GM23338 (cell line): ENCODE measurements around the gene SH3GL2. TPM values are rescaled to one million over a fixed set of nuclear protein-coding genes. Genes with fewer than 3 reads are reported as not detected.

Experiments
- ATAC-seq: fragments of 200-7000 bp; cut with Tn5 transposase; 3 replicates; pipeline ENCODE4 v1.9.1; 2020
- DNase-seq: peaks from one replicate; pipeline ENCODE4 v3.0.0-alpha.2; 2015; ENCODE audit warnings: low spot score
- H2AFZ ChIP-seq: fragments of 200-600 bp; sonication (generic); 2 replicates; pipeline ENCODE4 v1.8.0; 2016; ENCODE audit warnings: antibody characterized with exemption, mild to moderate bottlenecking, moderate library complexity
- H3F3A ChIP-seq: fragments of 200-600 bp; sonication (generic); replicated peaks from 2 replicates; pipeline ENCODE4 v1.8.0; 2017; ENCODE audit warnings: antibody characterized with exemption, mixed run types, low read depth
- H3K27ac ChIP-seq: fragments of 200-600 bp; sonication (generic); 2 replicates; pipeline ENCODE4 v1.6.1; 2016; ENCODE audit warnings: low read depth
- H3K27me3 ChIP-seq: fragments of 200-600 bp; sonication (generic); 2 replicates; pipeline ENCODE4 v1.8.0; 2016; ENCODE audit warnings: mild to moderate bottlenecking, mixed run types, moderate library complexity; ENCODE audit not compliant: insufficient read depth
- H3K36me3 ChIP-seq: fragments of 200-600 bp; sonication (generic); 2 replicates; pipeline ENCODE4 v1.8.0; 2016; ENCODE audit warnings: mild to moderate bottlenecking; ENCODE audit not compliant: insufficient read depth
- H3K4me1 ChIP-seq: fragments of 200-600 bp; sonication (generic); 2 replicates; pipeline ENCODE4 v1.8.0; 2016; ENCODE audit warnings: mild to moderate bottlenecking, moderate library complexity; ENCODE audit not compliant: insufficient read depth
- H3K4me2 ChIP-seq: fragments of 200-600 bp; sonication (generic); 2 replicates; pipeline ENCODE4 v1.7.1; 2017; ENCODE audit warnings: mixed run types
- H3K4me3 ChIP-seq: fragments of 200-600 bp; sonication (generic); 2 replicates; pipeline ENCODE4 v1.6.1; 2016; ENCODE audit warnings: mixed run types
- H3K79me2 ChIP-seq: fragments of 200-600 bp; sonication (generic); replicated peaks from 2 replicates; pipeline ENCODE4 v1.8.0; 2017; ENCODE audit warnings: mild to moderate bottlenecking; ENCODE audit not compliant: insufficient read depth
- H3K9me2 ChIP-seq: fragments of 200-600 bp; sonication (generic); 2 replicates; pipeline ENCODE4 v1.8.0; 2017; ENCODE audit not compliant: insufficient read depth
- H4K20me1 ChIP-seq: fragments of 200-600 bp; sonication (generic); replicated peaks from 2 replicates; pipeline ENCODE4 v1.8.0; 2017; ENCODE audit warnings: mild to moderate bottlenecking; ENCODE audit not compliant: insufficient read depth
- H3K27ac Mint-ChIP-seq: 2 replicates; pipeline ENCODE4 v1.8.0; 2020; ENCODE audit warnings: inconsistent platforms, mild to moderate bottlenecking, moderate library complexity, mixed read lengths
- H3K27me3 Mint-ChIP-seq: 3 replicates; pipeline ENCODE4 v1.8.0; 2022; ENCODE audit warnings: low read depth, mild to moderate bottlenecking, moderate library complexity, mixed read lengths, inconsistent platforms; ENCODE audit not compliant: insufficient read depth, poor library complexity
- H3K36me3 Mint-ChIP-seq: 3 replicates; pipeline ENCODE4 v1.8.0; 2021; ENCODE audit warnings: low read depth, mild to moderate bottlenecking, inconsistent platforms, moderate library complexity, mixed read lengths
- H3K4me1 Mint-ChIP-seq: 3 replicates; pipeline ENCODE4 v1.8.0; 2020; ENCODE audit warnings: mild to moderate bottlenecking, inconsistent platforms, mixed read lengths
- H3K4me3 Mint-ChIP-seq: 3 replicates; pipeline ENCODE4 v1.8.0; 2021; ENCODE audit warnings: moderate library complexity, mild to moderate bottlenecking, inconsistent platforms, mixed read lengths
- H3K9me3 Mint-ChIP-seq: 3 replicates; pipeline ENCODE4 v1.8.0; 2020; ENCODE audit warnings: moderate library complexity, mild to moderate bottlenecking, inconsistent platforms, mixed read lengths
- CREB1 ChIP-seq: fragments of 250-450 bp; sonication (Bioruptor Pico); IDR thresholded peaks from 2 replicates; pipeline ENCODE4 v1.5.0; 2020; ENCODE audit warnings: low read depth, mild to moderate bottlenecking, moderate library complexity
- JUNB ChIP-seq: IDR thresholded peaks from one replicate; pipeline ENCODE4 v1.6.1; 2016; ENCODE audit warnings: antibody characterized with exemption; ENCODE audit not compliant: unreplicated experiment
- NANOG ChIP-seq: IDR thresholded peaks from 2 replicates; pipeline ENCODE4 v1.6.1; 2016; ENCODE audit warnings: antibody characterized with exemption, borderline replicate concordance
- POLR2AphosphoS5 ChIP-seq: IDR thresholded peaks from 2 replicates; pipeline ENCODE4 v1.6.1; 2016; ENCODE audit warnings: antibody characterized with exemption, low read depth
- STAT1 ChIP-seq: IDR thresholded peaks from one replicate; pipeline ENCODE4 v1.6.1; 2016; ENCODE audit warnings: antibody characterized with exemption; ENCODE audit not compliant: unreplicated experiment
- polyA plus RNA-seq: library from polyadenylated mRNA; unstranded; fragments of >200 nt; fragmentation: Nextera tagmentation; extraction: Ambion mirVana; gene quantifications from 2 replicates; pipeline ENCODE4 v1.2.1, GENCODE V29; 2016
- total RNA-seq: library from RNA; depleted of rRNA; stranded (reverse); fragments of >200 nt; shearing (Covaris generic); gene quantifications from 2 replicates; pipeline ENCODE4 v1.2.3, GENCODE V29; 2014
- TF ChIP-seq, protein P1 (sequence below): fragments of 250-450 bp; sonication (Bioruptor Pico); IDR thresholded peaks from 2 replicates; pipeline ENCODE4 v1.5.0; 2020; ENCODE audit warnings: mild to moderate bottlenecking, moderate library complexity
- TF ChIP-seq, protein P2 (sequence below): IDR thresholded peaks from 2 replicates; pipeline ENCODE4 v1.6.1; 2016; ENCODE audit warnings: antibody characterized with exemption
- TF ChIP-seq, protein P3 (sequence below): IDR thresholded peaks from one replicate; pipeline ENCODE4 v1.6.1; 2018; ENCODE audit warnings: antibody characterized with exemption; ENCODE audit not compliant: unreplicated experiment

SH3GL2 gene
- total and polyA plus RNA-seq, 2 experiments from 2014 or later = 5.9 to 8.6 TPM

DNA sequence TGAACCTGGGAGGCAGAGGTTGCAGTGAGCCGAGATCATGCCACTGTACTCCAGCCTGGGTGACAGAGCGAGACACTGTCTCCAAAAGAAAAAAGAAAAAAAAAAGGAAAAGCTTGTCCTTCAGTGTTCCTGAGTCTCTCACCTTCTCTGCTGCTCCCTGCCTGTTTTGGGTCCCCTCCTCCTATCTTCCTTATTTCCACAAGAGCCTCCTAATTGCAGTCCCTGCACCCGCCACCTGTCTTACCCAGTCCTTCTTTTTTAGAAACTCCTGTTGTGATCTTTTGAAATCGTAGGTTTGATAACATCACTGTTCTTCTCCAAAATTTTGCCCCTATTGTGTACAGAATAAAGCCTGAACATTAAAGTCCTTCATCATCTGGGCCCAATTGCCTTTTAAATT is 234.9 kb downstream of the SH3GL2 start:
- Mint-ChIP-seq H3K4me3 (no peak overlapping the region), H3K36me3 (no peaks in the 10 kb centered on the region), H3K4me1 (no peaks in the 10 kb centered on the region), H3K27me3 (peaks cover 4% of the 10 kb centered on the region), H3K27ac (no peak overlapping the region), H3K9me3 (no peaks in the 10 kb centered on the region; the same call in 2 of the 3 replicates)
- Histone ChIP-seq H3K4me2 (no peak overlapping the region), H3K27ac (no peak overlapping the region), H3K27me3 (no peaks in the 10 kb centered on the region), H3K4me3 (no peak overlapping the region), H3F3A (no peaks in the 10 kb centered on the region), H3K36me3 (no peaks in the 10 kb centered on the region), H3K9me2 (no peaks in the 10 kb centered on the region), H2AFZ (peak overlapping the region; percentile 21; the same call in 1 of the 2 replicates), H4K20me1 (no peaks in the 10 kb centered on the region), H3K79me2 (no peaks in the 10 kb centered on the region), H3K4me1 (no peaks in the 10 kb centered on the region)
- peak; percentile 75 for ATAC-seq
- DNase-seq = peak; percentile 60
- TF ChIP-seq POLR2AphosphoS5 (no peak), CREB1 (CRISPR knock-in tag) (no peak), JUNB (no peak), STAT1 (no peak), NANOG (no peak)
- TF ChIP-seq, protein P1, sequence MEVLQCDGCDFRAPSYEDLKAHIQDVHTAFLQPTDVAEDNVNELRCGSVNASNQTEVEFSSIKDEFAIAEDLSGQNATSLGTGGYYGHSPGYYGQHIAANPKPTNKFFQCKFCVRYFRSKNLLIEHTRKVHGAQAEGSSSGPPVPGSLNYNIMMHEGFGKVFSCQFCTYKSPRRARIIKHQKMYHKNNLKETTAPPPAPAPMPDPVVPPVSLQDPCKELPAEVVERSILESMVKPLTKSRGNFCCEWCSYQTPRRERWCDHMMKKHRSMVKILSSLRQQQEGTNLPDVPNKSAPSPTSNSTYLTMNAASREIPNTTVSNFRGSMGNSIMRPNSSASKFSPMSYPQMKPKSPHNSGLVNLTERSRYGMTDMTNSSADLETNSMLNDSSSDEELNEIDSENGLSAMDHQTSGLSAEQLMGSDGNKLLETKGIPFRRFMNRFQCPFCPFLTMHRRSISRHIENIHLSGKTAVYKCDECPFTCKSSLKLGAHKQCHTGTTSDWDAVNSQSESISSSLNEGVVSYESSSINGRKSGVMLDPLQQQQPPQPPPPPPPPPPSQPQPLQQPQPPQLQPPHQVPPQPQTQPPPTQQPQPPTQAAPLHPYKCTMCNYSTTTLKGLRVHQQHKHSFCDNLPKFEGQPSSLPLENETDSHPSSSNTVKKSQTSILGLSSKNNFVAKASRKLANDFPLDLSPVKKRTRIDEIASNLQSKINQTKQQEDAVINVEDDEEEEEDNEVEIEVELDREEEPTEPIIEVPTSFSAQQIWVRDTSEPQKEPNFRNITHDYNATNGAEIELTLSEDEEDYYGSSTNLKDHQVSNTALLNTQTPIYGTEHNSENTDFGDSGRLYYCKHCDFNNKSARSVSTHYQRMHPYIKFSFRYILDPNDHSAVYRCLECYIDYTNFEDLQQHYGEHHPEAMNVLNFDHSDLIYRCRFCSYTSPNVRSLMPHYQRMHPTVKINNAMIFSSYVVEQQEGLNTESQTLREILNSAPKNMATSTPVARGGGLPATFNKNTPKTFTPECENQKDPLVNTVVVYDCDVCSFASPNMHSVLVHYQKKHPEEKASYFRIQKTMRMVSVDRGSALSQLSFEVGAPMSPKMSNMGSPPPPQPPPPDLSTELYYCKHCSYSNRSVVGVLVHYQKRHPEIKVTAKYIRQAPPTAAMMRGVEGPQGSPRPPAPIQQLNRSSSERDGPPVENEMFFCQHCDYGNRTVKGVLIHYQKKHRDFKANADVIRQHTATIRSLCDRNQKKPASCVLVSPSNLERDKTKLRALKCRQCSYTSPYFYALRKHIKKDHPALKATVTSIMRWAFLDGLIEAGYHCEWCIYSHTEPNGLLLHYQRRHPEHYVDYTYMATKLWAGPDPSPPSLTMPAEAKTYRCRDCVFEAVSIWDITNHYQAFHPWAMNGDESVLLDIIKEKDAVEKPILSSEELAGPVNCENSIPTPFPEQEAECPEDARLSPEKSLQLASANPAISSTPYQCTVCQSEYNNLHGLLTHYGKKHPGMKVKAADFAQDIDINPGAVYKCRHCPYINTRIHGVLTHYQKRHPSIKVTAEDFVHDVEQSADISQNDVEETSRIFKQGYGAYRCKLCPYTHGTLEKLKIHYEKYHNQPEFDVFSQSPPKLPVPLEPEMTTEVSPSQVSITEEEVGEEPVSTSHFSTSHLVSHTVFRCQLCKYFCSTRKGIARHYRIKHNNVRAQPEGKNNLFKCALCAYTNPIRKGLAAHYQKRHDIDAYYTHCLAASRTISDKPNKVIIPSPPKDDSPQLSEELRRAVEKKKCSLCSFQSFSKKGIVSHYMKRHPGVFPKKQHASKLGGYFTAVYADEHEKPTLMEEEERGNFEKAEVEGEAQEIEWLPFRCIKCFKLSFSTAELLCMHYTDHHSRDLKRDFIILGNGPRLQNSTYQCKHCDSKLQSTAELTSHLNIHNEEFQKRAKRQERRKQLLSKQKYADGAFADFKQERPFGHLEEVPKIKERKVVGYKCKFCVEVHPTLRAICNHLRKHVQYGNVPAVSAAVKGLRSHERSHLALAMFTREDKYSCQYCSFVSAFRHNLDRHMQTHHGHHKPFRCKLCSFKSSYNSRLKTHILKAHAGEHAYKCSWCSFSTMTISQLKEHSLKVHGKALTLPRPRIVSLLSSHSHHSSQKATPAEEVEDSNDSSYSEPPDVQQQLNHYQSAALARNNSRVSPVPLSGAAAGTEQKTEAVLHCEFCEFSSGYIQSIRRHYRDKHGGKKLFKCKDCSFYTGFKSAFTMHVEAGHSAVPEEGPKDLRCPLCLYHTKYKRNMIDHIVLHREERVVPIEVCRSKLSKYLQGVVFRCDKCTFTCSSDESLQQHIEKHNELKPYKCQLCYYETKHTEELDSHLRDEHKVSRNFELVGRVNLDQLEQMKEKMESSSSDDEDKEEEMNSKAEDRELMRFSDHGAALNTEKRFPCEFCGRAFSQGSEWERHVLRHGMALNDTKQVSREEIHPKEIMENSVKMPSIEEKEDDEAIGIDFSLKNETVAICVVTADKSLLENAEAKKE (CRISPR knock-in tag) = no peak

DNA sequence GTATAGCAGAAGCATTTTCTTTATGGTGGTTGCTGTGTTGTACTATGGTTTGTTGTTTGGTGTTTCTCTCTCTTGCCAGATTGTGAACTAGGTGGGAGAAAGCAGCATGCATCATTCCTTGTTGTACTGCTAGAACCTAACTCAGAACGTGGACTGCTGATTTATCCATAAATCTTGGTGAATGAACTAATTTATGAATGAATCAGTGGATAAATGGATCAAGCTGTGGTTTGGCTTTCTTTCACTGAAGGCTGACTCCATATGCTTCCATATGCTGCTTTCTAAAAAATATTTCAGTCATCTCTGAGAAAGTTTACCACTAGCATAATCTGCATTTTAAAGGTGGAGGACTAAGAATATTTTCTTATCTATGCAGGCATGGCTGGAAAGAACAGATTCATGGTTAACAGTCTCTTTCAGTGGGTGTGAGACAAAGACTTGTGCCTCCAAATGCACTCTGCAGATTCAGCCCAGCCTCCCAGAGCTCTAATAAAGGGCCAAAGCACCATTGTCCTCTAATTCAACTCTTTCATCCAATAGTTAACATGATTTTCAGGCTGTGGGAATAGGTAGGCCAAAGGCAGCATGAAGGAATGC is 237.7 kb downstream of the SH3GL2 start:
- DNase-seq = no peak
- Histone ChIP-seq H2AFZ (no peak overlapping the region), H4K20me1 (no peaks in the 10 kb centered on the region), H3K4me3 (no peak overlapping the region), H3K27ac (no peak overlapping the region), H3K79me2 (no peaks in the 10 kb centered on the region), H3K36me3 (no peaks in the 10 kb centered on the region), H3K27me3 (no peaks in the 10 kb centered on the region), H3K9me2 (0 out of 2 replicates have a peak, but pooled peaks cover 2% of the 10 kb centered on the region), H3F3A (no peaks in the 10 kb centered on the region), H3K4me2 (no peak overlapping the region), H3K4me1 (no peaks in the 10 kb centered on the region)
- Mint-ChIP-seq H3K36me3 (no peaks in the 10 kb centered on the region), H3K4me1 (no peaks in the 10 kb centered on the region), H3K4me3 (no peak overlapping the region), H3K27ac (no peak overlapping the region), H3K9me3 (peaks cover 3% of the 10 kb centered on the region; the same call in 2 of the 3 replicates), H3K27me3 (peaks cover 4% of the 10 kb centered on the region)
- no peak for ATAC-seq
- TF ChIP-seq, protein P2, sequence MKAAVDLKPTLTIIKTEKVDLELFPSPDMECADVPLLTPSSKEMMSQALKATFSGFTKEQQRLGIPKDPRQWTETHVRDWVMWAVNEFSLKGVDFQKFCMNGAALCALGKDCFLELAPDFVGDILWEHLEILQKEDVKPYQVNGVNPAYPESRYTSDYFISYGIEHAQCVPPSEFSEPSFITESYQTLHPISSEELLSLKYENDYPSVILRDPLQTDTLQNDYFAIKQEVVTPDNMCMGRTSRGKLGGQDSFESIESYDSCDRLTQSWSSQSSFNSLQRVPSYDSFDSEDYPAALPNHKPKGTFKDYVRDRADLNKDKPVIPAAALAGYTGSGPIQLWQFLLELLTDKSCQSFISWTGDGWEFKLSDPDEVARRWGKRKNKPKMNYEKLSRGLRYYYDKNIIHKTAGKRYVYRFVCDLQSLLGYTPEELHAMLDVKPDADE = no peak
- TF ChIP-seq, protein P3, sequence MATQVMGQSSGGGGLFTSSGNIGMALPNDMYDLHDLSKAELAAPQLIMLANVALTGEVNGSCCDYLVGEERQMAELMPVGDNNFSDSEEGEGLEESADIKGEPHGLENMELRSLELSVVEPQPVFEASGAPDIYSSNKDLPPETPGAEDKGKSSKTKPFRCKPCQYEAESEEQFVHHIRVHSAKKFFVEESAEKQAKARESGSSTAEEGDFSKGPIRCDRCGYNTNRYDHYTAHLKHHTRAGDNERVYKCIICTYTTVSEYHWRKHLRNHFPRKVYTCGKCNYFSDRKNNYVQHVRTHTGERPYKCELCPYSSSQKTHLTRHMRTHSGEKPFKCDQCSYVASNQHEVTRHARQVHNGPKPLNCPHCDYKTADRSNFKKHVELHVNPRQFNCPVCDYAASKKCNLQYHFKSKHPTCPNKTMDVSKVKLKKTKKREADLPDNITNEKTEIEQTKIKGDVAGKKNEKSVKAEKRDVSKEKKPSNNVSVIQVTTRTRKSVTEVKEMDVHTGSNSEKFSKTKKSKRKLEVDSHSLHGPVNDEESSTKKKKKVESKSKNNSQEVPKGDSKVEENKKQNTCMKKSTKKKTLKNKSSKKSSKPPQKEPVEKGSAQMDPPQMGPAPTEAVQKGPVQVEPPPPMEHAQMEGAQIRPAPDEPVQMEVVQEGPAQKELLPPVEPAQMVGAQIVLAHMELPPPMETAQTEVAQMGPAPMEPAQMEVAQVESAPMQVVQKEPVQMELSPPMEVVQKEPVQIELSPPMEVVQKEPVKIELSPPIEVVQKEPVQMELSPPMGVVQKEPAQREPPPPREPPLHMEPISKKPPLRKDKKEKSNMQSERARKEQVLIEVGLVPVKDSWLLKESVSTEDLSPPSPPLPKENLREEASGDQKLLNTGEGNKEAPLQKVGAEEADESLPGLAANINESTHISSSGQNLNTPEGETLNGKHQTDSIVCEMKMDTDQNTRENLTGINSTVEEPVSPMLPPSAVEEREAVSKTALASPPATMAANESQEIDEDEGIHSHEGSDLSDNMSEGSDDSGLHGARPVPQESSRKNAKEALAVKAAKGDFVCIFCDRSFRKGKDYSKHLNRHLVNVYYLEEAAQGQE = no peak
- TF ChIP-seq POLR2AphosphoS5 = no peak
